GM21619 (cell line): Measurements from ENCODE around the gene HOTAIR.

Source experiments
- ATAC-seq: cut with Tn5 transposase; IDR thresholded peaks from one replicate; pipeline ENCODE4 v1.9.1; 2021; ENCODE audit not compliant: unreplicated experiment

The HOTAIR gene

DNA sequence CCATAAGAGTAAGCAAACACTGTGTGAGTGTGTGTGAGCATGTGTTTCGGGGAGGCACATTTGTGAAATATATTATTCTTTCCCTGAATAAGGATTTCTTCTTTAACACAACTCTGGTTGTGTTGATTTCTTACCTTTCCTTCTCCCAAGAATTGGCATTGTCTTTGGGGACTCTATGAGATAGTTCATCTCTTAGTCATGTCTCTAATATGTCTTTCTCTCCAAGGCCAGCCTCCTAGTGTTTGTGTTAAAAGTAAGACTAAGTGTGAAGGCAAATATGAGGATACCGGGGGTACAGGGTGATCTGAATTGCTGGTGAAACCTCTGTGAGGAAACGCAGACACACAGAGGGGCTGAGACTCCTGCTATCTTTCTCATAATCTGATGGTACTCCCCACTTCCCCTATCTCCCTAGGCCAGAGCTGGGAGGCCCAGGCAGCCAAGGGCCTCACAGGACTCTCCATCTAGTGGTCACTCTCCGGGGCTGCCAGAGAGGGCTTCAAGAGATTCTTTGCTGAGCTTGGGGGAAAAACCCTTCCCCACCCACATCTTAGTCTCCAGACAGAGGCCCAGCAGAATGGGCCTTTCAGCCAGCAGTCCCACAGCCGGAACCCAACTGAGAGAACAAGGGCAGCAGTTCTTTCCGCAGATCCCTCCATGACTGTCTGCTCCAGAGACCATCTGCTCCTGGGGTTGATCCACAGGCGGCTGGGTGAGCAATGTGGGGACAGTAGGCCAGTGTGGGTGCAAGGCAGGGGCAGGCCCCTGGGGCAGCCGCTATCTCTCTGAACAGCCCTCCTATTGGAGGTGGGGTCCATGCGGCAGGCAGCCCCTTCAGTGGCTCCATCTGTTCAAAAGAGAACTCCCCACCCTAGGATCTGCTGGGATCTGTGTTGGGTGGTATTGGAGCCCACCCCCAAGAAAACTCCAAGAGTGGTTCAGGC, 25.8 kb downstream of the HOTAIR start:
- no peak for ATAC-seq

DNA sequence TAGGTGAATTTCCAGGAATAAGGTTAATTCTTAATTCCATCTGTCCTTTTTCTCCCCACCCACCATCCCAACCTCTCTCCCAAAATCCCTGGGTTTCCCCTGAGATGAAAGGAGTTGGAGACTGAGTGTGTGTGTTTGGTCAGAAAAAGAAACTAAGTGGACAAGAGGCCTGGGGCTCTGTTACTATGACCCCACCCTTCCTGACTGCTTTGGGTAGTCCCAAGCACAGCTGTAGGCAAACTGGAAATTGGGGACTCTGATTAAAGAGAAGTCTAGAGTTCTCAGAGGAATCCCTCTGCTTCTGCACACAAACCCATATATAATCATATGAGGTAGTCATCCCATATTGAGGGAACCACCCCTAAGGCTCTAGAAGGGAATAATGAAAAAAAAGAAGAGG, 27.0 kb downstream of the HOTAIR start:
- ATAC-seq: no peak

- ATAC-seq: no peak
Observed at GRCh38 chr12:53944907-53945847, 29.6 kb downstream of the HOTAIR start.

DNA sequence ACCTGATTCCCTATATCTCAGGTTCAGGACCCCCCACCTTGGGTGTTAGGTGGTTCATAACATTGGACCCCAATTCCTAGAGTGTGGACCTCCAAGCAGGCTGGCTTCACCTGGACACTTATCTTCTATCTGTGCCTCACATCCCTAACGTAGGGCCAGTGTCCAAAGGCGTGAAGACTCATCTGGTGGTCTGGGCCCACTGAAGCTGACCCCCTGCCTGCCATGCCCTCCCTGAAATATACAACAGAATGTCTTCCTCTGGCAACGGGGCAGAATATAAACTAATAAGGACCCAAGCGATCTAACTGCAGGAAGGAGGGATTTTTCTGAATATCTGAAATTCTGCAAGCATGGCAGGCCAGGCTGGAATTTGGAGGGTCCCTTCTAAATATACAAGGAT, 30.5 kb downstream of the HOTAIR start:
- no peak for ATAC-seq

- ATAC-seq: no peak
Observed at GRCh38 chr12:53942467-53942997, 32.2 kb downstream of the HOTAIR start.

DNA sequence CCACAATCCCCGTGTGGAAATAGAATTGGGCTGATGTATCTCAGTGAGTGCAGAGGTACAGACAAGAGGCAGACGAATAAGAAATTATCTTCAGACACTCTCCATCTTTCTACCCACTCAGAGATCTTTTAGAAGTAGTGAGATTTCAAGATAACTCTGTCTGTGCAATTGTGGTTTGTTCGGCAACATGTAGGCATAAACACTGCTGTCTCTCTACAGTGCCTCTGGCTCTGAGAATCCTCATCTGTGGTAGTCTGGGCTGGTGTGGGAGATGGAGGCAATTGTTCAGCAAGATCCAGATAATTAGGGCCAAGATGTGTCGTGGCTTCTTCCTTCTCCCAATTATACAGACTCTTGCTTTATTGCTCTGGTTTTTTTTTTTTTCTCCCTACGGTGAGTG, 33.0 kb downstream of the HOTAIR start:
- no peak for ATAC-seq

GRCh38 chr12:53941187-53941586, 33.6 kb downstream of the HOTAIR start:
- no peak for ATAC-seq

- no peak for ATAC-seq
Observed at GRCh38 chr12:53940443-53941014, 34.2 kb downstream of the HOTAIR start.

DNA sequence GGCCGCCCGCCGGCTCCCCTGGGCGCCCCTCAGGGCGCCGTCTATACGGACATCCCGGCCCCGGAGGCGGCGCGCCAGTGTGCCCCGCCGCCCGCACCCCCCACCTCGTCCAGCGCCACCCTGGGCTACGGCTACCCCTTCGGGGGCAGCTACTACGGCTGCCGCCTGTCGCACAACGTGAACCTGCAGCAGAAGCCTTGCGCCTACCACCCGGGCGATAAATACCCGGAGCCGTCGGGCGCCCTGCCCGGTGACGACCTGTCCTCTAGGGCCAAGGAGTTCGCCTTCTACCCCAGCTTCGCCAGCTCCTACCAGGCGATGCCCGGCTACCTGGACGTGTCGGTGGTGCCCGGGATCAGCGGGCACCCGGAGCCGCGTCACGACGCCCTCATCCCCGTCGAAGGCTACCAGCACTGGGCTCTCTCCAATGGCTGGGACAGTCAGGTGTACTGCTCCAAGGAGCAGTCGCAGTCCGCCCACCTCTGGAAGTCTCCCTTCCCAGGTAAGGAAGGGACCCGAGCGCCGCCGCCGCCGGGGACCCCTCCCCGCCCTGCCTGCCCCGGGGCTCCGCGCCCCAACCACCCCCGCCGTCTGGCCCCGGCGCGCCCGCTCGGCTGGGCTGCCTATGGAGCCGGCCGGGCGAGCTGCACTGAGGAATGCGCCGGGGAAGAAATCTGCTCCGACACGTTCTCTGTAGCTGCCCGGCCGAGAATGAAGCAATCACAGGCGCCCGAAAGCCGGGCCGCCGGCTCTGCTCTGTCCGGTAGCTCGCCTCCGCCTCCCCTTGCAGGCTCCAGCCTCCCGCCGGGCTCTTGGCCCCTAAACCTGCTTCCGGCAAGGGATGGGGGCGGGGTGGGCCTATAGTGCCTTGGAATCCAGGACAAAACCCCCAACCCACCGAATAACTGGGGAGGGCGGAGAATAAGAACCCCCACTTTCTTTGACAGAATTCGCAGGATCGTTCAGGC, 35.3 kb downstream of the HOTAIR start:
- no peak for ATAC-seq

GRCh38 chr12:53938326-53939140, 36.2 kb downstream of the HOTAIR start, which contains the start of gene HOXC13:
Gene HOXC13 (plus strand): TSS chr12:53938831. CDS start chr12:53938907, 76 bp downstream.
- no peak for ATAC-seq

- no peak for ATAC-seq
Observed at GRCh38 chr12:53937596-53938325, 37.0 kb downstream of the HOTAIR start.

DNA sequence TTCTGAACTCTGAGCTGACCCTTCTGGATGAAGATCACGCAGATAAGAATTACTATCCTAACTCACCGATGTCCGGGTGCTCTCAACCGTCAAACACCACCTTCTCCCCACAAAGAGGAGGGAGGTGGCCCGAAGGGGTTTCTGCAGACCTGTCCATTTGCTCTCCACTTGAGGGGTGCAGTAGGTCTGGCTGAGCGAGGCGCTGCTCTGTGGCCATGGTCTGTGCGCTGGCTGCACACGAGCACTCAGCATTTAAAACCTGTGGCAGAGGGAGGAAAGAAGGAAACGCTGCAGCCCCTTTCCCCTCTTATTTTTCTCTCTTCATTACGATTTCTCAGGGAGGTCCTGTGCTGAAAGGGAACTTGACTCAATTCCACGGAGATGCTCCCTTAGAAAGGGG, 37.7 kb downstream of the HOTAIR start:
- no peak for ATAC-seq

GRCh38 chr12:53935383-53936341, 39.1 kb downstream of the HOTAIR start:
- no peak for ATAC-seq

- no peak for ATAC-seq
Observed at GRCh38 chr12:53932915-53933314, 41.8 kb downstream of the HOTAIR start.

- no peak for ATAC-seq
Observed at GRCh38 chr12:53931844-53932581, 42.7 kb downstream of the HOTAIR start.

- ATAC-seq: no peak
Observed at GRCh38 chr12:53930591-53931255, 44.0 kb downstream of the HOTAIR start.
